Subcutaneous abdominal adipose tissue (tissue), 5 donors: ENCODE results near the gene YIPF4.
"Not testable (repeated sequence)": the region's sequence is repeated elsewhere in the genome, so short reads cannot be mapped to it uniquely, and the experiment has no call there.

Source experiments
- H3K27ac ChIP-seq: one replicate; pipeline ENCODE4 v1.7.0; 2013; ENCODE audit warnings: low read depth, mild to moderate bottlenecking, inconsistent platforms, low read length, moderate library complexity
- H3K27me3 ChIP-seq, 5 donors: one replicate each; pipeline ENCODE4 v1.7.0; 2013; ENCODE audit warnings: low read length in 5 of 5, inconsistent platforms in 1 of 5; ENCODE audit not compliant: control insufficient read depth in 5 of 5, insufficient read depth in 4 of 5
- H3K36me3 ChIP-seq, 5 donors: one replicate each; pipeline ENCODE4 v1.7.0; 2013; ENCODE audit warnings: low read length in 5 of 5; ENCODE audit not compliant: control insufficient read depth in 5 of 5, insufficient read depth in 5 of 5
- H3K4me1 ChIP-seq, 5 donors: one replicate each; pipeline ENCODE4 v1.7.0; 2013; ENCODE audit warnings: low read length in 5 of 5, mild to moderate bottlenecking in 3 of 5, moderate library complexity in 1 of 5; ENCODE audit not compliant: control insufficient read depth in 5 of 5, insufficient read depth in 5 of 5
- H3K4me3 ChIP-seq, 5 donors: one replicate each; pipeline ENCODE4 v1.7.0; 2013; ENCODE audit warnings: low read length in 5 of 5, low read depth in 1 of 5
- H3K9ac ChIP-seq, 5 donors: one replicate each; pipeline ENCODE4 v1.7.0; 2013; ENCODE audit warnings: low read length in 5 of 5, mild to moderate bottlenecking in 4 of 5, moderate library complexity in 3 of 5
- H3K9me3 ChIP-seq, 5 donors: one replicate each; pipeline ENCODE4 v1.7.0; 2013; ENCODE audit warnings: low read length in 5 of 5; ENCODE audit not compliant: control insufficient read depth in 5 of 5
- donor health status: healthy.
- donor health status: healthy.
- donor health status: healthy.
- donor health status: healthy.
- donor health status: healthy.

The YIPF4 gene

DNA sequence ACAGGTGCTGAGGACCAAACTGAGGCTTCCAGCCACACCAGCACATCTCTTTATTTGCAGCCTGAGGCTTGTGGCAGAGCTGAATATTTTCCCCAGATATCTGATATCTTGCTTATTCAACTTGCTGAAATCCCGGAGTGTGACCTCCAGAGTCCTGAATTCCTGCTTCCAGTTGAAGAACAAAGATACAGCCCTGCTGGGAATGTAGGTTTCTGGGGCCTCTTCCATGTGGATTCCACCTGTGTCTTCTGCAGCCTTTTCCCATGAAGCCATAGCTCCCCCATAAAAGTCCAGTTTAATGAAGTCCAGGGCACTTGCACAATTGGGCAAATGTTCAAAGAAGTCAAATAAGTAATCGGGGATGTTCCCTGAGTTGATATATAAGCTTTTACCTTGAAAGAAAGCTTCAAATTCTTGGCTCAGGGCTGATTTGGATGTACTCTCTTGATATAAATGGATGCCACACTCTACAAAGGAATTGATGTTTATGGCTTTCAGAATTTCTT lies 27.9 kb upstream of the YIPF4 start:
- Histone ChIP-seq H3K4me3 (no peak overlapping the region), H3K4me1 (no peaks in the 10 kb centered on the region), H3K9ac (no peak overlapping the region), H3K9me3 (no peaks in the 10 kb centered on the region), H3K36me3 (peaks cover 0 to 16% (median 0%) of the 10 kb centered on the region in 5 donors), H3K27me3 (no peaks in the 10 kb centered on the region), H3K27ac (no peak overlapping the region)

DNA sequence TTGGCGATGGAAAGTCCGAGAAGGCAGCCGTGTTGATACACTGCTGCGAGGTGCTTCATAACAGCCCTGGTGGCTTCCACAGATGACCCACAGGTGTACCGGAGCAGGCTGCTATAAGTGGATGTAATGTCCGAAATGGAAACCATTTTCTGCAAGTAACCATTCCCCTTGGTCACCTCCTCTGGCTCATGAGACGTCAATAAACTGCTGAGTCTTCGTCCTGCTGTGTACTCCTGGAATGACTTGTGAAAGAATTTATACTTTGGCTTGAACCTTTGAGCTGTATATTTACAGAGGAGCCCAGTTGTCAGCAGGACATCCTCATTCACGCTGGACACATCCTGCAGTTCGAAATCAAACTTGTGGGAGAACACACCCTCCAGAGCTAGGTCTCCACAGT lies 27.4 kb upstream of the YIPF4 start:
- Histone ChIP-seq H3K4me1 (no peaks in the 10 kb centered on the region), H3K9me3 (no peaks in the 10 kb centered on the region), H3K27me3 (no peaks in the 10 kb centered on the region), H3K27ac (no peak overlapping the region), H3K4me3 (no peak overlapping the region), H3K9ac (no peak overlapping the region), H3K36me3 (peaks cover 0 to 16% (median 0%) of the 10 kb centered on the region in 5 donors)

DNA sequence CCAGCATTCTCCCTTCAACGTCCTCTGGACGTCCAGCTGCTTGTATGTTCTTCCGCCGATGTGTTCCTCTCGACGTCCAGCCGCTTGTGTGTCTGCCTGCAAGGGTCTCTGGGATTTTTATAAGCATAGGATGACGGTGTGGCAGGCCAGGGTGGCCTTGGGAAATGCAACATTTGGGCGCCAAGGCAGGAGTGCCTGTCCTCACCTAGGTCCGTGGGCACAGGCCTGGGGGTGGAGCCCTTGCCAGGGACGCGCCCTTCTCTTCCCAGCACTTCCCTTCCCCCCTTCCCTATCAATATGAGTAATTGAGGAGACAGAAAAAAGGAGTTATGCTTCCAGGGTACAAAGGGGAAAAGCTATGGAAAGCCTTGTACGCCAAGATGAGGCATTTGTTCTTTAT lies 19.5 kb upstream of the YIPF4 start:
- peaks cover 0 to 2% (median 0%) of the 10 kb centered on the region in 5 donors for H3K4me1 ChIP-seq
- no peak overlapping the region for H3K9ac ChIP-seq
- no peaks in the 10 kb centered on the region for H3K9me3 ChIP-seq
- no peak overlapping the region for H3K4me3 ChIP-seq
- peaks cover 0 to 4% (median 0%) of the 10 kb centered on the region in 5 donors for H3K27me3 ChIP-seq
- H3K36me3 ChIP-seq, result no peaks in the 10 kb centered on the region
- H3K27ac ChIP-seq, result no peak overlapping the region

DNA sequence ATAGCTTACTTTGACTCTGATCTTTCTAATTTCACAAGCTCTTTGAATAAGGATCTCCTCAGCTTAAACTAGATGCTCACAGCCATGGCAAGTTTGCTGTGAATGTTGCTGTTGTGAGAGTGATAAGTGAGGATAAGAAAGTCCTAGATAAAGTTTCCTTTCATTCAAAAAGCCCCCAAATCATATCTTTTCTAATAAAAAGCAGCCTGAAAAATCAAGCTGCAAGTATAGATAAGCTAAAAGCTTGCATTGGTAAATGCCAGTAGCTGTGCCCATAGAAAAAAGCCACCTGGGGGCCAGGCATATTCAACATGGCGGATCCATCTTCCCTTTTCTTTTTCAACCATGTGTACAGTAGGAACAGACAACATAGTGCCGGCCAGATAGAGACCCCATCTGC lies 17.3 kb upstream of the YIPF4 start:
- Histone ChIP-seq H3K27ac (no peak overlapping the region), H3K4me1 (peaks cover 0 to 2% (median 0%) of the 10 kb centered on the region in 5 donors), H3K27me3 (peaks cover 0 to 4% (median 0%) of the 10 kb centered on the region in 5 donors)

DNA sequence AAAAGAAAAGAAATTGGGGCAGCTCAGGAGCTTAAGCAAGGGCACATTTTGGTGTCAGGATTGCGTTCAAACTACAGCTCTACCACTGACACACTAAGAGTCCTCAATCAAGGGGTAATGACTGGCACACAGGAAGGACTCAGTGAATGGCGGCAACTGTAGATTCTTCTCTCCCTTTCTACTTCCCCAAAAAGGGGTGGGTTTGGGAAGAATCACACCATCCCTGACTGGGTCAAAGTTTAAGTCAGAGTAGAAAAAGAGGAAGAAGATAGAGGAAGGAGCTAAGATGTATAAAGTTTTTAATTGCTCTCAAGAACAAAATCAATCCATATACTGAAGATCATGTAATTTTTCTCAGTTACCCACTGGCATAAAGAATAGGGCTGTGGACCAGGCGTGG lies 15.6 kb upstream of the YIPF4 start:
- H3K9me3 ChIP-seq, result no peaks in the 10 kb centered on the region
- H3K27ac ChIP-seq, result no peak overlapping the region
- no peak overlapping the region for H3K9ac ChIP-seq
- H3K27me3 ChIP-seq, result peaks cover 0 to 4% (median 0%) of the 10 kb centered on the region in 5 donors
- H3K4me1 ChIP-seq, result peaks cover 0 to 3% (median 0%) of the 10 kb centered on the region in 5 donors
- no peaks in the 10 kb centered on the region for H3K36me3 ChIP-seq
- H3K4me3 ChIP-seq, result no peak overlapping the region

More for the DNA sequence above, 17.3 kb upstream of the YIPF4 start:
- H3K36me3 ChIP-seq, result no peaks in the 10 kb centered on the region
- no peak overlapping the region for H3K4me3 ChIP-seq
- no peaks in the 10 kb centered on the region for H3K9me3 ChIP-seq
- H3K9ac ChIP-seq, result no peak overlapping the region

DNA sequence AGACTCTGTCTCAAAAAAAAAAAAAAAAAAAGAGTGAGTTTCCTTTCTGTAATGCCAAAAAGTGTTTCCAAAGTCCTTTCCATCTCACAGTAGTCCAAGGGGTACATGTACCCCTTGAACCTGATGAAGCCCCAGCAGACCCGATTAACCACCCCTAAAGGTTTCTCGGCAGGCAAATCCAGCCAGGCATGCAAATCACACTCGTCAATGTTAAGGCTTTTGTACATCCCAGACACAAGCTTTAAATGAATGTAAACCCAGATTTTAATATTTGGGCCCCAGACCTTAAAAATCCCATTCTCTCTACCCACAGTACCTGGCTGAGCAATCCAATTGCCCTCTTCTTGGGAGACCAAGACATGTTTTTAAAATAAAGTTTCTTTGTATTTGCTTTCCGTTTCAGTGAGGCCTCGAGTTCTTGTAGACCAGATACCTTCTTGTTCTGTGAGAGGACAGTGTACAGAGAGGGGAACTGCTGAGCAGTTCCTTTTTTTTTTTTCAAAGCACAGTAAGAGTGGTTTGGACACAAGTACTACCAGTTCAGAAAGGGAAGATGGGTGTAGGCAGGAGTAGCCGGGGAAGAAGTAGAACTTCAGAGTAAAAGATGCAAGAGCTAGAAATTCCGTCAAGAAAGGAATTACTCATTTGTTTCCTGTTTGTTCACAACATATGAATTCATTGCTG lies 13.1 kb upstream of the YIPF4 start, which contains the start of gene NLRC4:
Gene NLRC4 (minus strand): TSS at position 465 of the 684 bp plus-strand sequence. CDS start 8,111 bp downstream, outside the sequence.
- peaks cover 0 to 5% (median 0%) of the 10 kb centered on the region in 5 donors for H3K27me3 ChIP-seq
- H3K4me3 ChIP-seq, result peak within 1 kb of the TSS in 1 of 5 donors; percentile 13
- H3K9ac ChIP-seq, result peak within 1 kb of the TSS in 1 of 5 donors; percentile 23
- H3K9me3 ChIP-seq, result peaks cover 0 to 2% (median 0%) of the 10 kb centered on the region in 5 donors
- no peaks in the 10 kb centered on the region for H3K36me3 ChIP-seq
- peaks cover 0 to 3% (median 0%) of the 10 kb centered on the region in 5 donors for H3K4me1 ChIP-seq
- no peak within 1 kb of the TSS for H3K27ac ChIP-seq

DNA sequence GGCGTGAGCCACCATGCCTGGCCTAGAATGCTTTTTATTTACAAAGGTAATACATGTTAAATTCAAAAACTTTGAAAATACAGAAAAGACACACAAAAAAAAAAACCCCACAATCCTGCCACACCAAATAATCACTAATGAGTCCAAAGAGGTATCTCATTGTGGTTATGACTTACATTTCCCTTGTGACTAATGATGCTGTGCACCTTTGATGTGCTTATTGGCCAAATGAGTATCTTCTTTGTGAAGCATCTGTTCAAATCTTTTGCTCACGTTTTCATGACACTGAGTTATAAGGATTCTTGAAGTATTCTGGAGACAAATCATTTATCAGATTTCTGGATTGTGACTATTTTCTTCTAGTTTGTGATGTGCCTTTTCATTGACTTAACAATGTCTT lies 6.6 kb upstream of the YIPF4 start:
- H3K4me3 ChIP-seq, result no peak overlapping the region
- no peaks in the 10 kb centered on the region for H3K4me1 ChIP-seq
- H3K9ac ChIP-seq, result no peak overlapping the region
- H3K27ac ChIP-seq, result no peak overlapping the region
- peaks cover 0 to 2% (median 0%) of the 10 kb centered on the region in 5 donors for H3K9me3 ChIP-seq
- peaks cover 0 to 6% (median 5%) of the 10 kb centered on the region in 5 donors for H3K27me3 ChIP-seq
- no peaks in the 10 kb centered on the region for H3K36me3 ChIP-seq

DNA sequence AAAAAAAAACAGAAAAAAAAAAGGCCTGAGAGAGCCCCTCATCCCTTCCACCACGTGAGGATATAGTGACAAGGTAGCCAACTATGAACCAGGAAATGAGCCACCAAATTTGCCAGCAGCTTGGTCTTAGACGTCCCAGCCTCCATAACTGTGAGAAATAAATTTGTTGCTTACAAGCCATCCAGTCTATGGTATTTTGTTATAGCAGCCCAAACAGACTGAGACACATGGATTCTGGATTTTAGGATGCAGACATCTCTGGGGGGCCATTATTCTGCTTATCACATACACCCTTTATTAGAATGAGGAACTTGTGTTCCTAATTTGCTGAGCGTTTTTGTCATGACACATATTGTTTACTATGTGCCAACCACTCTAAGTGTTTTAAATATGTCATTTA lies 5.4 kb upstream of the YIPF4 start:
- no peak overlapping the region for H3K27ac ChIP-seq
- peaks cover 0 to 5% (median 4%) of the 10 kb centered on the region in 5 donors for H3K4me1 ChIP-seq
- peaks cover 0 to under 1% (median 0%) of the 10 kb centered on the region in 5 donors for H3K9me3 ChIP-seq
- H3K36me3 ChIP-seq, result no peaks in the 10 kb centered on the region
- H3K9ac ChIP-seq, result no peak overlapping the region
- no peak overlapping the region for H3K4me3 ChIP-seq
- peaks cover 0 to 6% (median 5%) of the 10 kb centered on the region in 5 donors for H3K27me3 ChIP-seq

DNA sequence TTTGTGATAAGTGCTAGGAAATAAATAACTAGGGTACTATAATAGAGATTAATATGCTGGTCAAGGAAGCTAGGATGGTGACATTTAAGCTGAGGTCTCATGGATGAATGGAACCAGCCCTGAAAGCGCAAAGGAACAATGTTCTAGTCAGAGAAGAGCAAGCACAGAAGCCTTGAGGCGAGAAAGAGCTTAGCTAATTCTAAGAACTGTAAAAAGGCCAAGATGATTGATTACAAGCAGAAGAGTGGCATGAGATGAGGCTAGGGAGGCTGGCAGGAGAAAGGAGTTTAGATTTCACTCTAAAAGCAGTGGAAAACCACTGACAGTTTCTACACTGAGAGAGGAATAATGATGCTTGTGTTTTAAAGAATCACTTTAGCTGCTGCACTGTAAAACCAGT lies 3.4 kb upstream of the YIPF4 start:
- no peaks in the 10 kb centered on the region for H3K36me3 ChIP-seq
- peaks cover 0 to 17% (median 14%) of the 10 kb centered on the region in 5 donors for H3K4me1 ChIP-seq
- H3K4me3 ChIP-seq, result no peak overlapping the region
- no peak overlapping the region for H3K9ac ChIP-seq
- no peaks in the 10 kb centered on the region for H3K9me3 ChIP-seq
- peaks cover 0 to 6% (median 3%) of the 10 kb centered on the region in 5 donors for H3K27me3 ChIP-seq
- H3K27ac ChIP-seq, result no peak overlapping the region

DNA sequence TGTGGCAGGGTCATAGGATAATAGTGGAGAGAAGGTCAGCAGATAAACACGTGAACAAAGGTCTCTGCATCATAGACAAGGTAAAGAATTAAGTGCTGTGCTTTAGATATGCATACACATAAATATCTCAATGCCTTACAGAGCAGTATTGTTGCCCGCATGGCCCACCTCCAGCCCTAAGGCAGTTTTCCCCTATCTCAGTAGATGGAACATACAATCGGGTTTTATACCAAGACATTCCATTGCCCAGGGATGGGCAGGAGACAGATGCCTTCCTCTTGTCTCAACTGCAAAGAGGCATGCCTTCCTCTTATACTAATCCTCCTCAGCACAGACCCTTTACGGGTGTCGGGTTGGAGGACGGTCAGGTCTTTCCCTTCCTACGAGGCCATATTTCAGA lies 1.9 kb upstream of the YIPF4 start:
- not testable (repeated sequence) for H3K27me3 ChIP-seq, H3K36me3 ChIP-seq, H3K9ac ChIP-seq, H3K4me3 ChIP-seq, H3K27ac ChIP-seq, H3K9me3 ChIP-seq
- H3K4me1 ChIP-seq, result peaks cover 0 to 20% (median 15%) of the 10 kb centered on the region in 5 donors
